ENCODE measurements around the gene APOH.

Gene APOH

DNA sequence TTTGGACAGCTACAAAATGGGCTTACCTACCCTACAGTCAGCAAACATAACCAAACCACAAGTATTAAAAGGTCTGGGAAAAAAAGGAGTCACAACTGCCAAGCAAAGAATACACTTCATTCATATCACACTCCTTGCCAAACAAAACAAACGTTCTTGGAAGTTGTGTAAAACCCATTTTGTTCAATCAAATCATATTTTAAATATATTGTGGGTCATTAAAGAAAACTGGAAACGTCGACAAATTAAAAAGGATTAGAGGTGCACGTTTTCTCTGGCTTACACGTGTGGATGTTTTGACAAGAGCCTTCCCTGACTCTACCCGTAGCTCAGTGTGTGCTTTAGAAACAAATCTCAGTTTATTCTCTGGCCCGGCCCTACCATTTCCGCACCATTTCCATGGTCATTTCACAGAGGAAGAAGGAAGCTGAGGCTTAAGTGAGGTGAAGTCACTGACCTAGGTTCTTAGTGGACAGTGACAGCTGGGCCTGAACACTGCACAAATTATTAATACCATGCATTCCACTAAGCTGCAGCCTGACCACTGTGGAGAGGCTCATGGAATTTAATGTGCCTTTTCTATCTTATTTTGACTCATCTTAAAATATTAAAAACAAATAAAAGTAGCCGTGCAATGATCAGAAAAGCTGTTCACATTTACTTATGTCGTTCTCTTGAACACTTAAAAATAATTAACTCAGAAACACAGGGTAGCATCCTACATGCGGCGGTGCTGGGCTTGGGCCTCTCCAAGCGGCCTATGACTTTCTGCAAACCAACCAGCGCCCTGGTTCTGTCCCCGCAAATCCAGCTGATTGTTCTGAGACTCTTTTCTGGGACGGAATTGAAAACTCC lies 38.2 kb downstream of the APOH start:
- ChIA-PET CTCF (interaction anchor here (1.4 kb wide), 1 partner anchor 9 kb away, joined by 6 read pairs; no protein-coding TSS in a partner anchor), POLR2A (no interaction called here)
- TF ChIP-seq, protein P1, sequence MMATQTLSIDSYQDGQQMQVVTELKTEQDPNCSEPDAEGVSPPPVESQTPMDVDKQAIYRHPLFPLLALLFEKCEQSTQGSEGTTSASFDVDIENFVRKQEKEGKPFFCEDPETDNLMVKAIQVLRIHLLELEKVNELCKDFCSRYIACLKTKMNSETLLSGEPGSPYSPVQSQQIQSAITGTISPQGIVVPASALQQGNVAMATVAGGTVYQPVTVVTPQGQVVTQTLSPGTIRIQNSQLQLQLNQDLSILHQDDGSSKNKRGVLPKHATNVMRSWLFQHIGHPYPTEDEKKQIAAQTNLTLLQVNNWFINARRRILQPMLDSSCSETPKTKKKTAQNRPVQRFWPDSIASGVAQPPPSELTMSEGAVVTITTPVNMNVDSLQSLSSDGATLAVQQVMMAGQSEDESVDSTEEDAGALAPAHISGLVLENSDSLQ (IDR thresholded peaks at IDR 0.05), result no peak
- TF ChIP-seq LEF1 (IDR thresholded peaks at IDR 0.05; ENCODE audit: borderline replicate concordance) (no peak), FOXM1 (IDR thresholded peaks at IDR 0.05; ENCODE audit: borderline replicate concordance) (no peak), SUZ12 (IDR thresholded peaks at IDR 0.05) (no peak), HDGF (IDR thresholded peaks at IDR 0.05; ENCODE audit: borderline replicate concordance) (no peak), FOXK2 (IDR thresholded peaks at IDR 0.05) (no peak), SP1 (IDR thresholded peaks at IDR 0.05) (no peak), TARDBP (IDR thresholded peaks at IDR 0.05) (no peak), CTBP1 (IDR thresholded peaks at IDR 0.05; ENCODE audit: borderline replicate concordance) (no peak), ZNF384 (IDR thresholded peaks at IDR 0.05) (no peak), NFRKB (IDR thresholded peaks at IDR 0.05) (no peak), BHLHE40 (IDR thresholded peaks at IDR 0.05; ENCODE audit: borderline replicate concordance) (no peak), FOXA1 (IDR thresholded peaks at IDR 0.05) (no peak), L3MBTL2 (conservative IDR thresholded peaks at IDR 0.05) (no peak), ELF4 (IDR thresholded peaks at IDR 0.05) (no peak), ARNT (IDR thresholded peaks at IDR 0.05) (no peak)
- DNase-seq (ENCODE audit: extremely low spot score), result peak; percentile 12

DNA sequence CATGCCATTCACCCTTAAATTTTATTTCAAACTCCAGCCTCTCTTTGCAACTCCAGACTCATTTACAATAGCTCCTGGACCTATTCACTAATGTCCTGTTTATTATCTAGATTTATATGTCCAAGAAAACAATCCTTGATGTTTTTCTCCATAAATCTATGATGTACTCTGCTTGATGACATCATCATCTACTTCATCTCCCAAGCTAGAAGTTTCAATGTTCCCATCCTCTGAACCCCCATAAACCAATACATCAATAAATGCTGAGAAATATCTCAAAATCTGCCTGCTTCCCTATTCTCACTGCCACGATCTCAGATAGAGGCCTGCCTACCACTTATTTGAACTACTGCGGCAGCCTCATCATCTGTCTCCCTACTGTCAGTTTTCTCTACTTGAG lies 41.5 kb downstream of the APOH start:
- DNase-seq (ENCODE audit: extremely low spot score), result no peak
- TF ChIP-seq FOXK2 (IDR thresholded peaks at IDR 0.05), result no peak
- TF ChIP-seq ZNF384 (IDR thresholded peaks at IDR 0.05), result no peak
- no peak for TF ChIP-seq ELF4 (IDR thresholded peaks at IDR 0.05)
- TF ChIP-seq FOXM1 (IDR thresholded peaks at IDR 0.05; ENCODE audit: borderline replicate concordance), result no peak
- TF ChIP-seq NFRKB (IDR thresholded peaks at IDR 0.05), result no peak
- no peak for TF ChIP-seq BHLHE40 (IDR thresholded peaks at IDR 0.05; ENCODE audit: borderline replicate concordance)
- no peak for TF ChIP-seq TARDBP (IDR thresholded peaks at IDR 0.05)
- TF ChIP-seq FOXA1 (IDR thresholded peaks at IDR 0.05), result no peak
- no peak for TF ChIP-seq SUZ12 (IDR thresholded peaks at IDR 0.05)
- TF ChIP-seq L3MBTL2 (conservative IDR thresholded peaks at IDR 0.05), result no peak
- no peak for TF ChIP-seq CTBP1 (IDR thresholded peaks at IDR 0.05; ENCODE audit: borderline replicate concordance)
- TF ChIP-seq ARNT (IDR thresholded peaks at IDR 0.05), result no peak
- TF ChIP-seq SP1 (IDR thresholded peaks at IDR 0.05), result no peak
- no peak for TF ChIP-seq LEF1 (IDR thresholded peaks at IDR 0.05; ENCODE audit: borderline replicate concordance)
- no peak for TF ChIP-seq HDGF (IDR thresholded peaks at IDR 0.05; ENCODE audit: borderline replicate concordance)
- TF ChIP-seq, protein P1 (IDR thresholded peaks at IDR 0.05), result no peak
- ChIA-PET POLR2A (no interaction called here), CTCF (interaction anchor here (0.5 kb wide), 1 partner anchor 203 kb away, joined by 4 read pairs; no protein-coding TSS in a partner anchor)

DNA sequence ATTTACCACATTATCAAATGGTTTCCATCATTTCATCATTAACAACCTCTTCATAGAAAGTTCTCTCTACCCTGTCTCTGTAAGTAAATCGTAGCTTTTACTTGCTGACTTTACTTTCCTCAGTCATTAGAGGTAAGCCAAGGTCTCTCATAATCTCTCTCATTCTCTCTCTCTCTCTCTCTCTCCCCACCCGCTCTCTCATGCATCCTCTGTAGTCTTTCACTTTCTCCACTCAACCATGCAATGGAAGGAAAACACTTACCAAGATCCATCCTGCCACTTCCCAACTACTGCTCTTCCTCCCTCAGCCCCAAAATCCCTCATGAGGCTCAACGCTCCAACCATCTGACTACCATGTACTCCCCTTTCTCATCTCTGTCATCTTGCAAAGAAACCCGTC lies 43.4 kb downstream of the APOH start:
- DNase-seq (ENCODE audit: extremely low spot score), result no peak
- no peak for TF ChIP-seq HDGF (IDR thresholded peaks at IDR 0.05; ENCODE audit: borderline replicate concordance)
- no peak for TF ChIP-seq ARNT (IDR thresholded peaks at IDR 0.05)
- no peak for TF ChIP-seq SP1 (IDR thresholded peaks at IDR 0.05)
- no peak for TF ChIP-seq ELF4 (IDR thresholded peaks at IDR 0.05)
- TF ChIP-seq FOXA1 (IDR thresholded peaks at IDR 0.05), result no peak
- no peak for TF ChIP-seq BHLHE40 (IDR thresholded peaks at IDR 0.05; ENCODE audit: borderline replicate concordance)
- TF ChIP-seq L3MBTL2 (conservative IDR thresholded peaks at IDR 0.05), result no peak
- no peak for TF ChIP-seq TARDBP (IDR thresholded peaks at IDR 0.05)
- no peak for TF ChIP-seq CTBP1 (IDR thresholded peaks at IDR 0.05; ENCODE audit: borderline replicate concordance)
- TF ChIP-seq ZNF384 (IDR thresholded peaks at IDR 0.05), result no peak
- TF ChIP-seq NFRKB (IDR thresholded peaks at IDR 0.05), result no peak
- TF ChIP-seq FOXK2 (IDR thresholded peaks at IDR 0.05), result no peak
- no peak for TF ChIP-seq SUZ12 (IDR thresholded peaks at IDR 0.05)
- no peak for TF ChIP-seq FOXM1 (IDR thresholded peaks at IDR 0.05; ENCODE audit: borderline replicate concordance)
- TF ChIP-seq, protein P1 (IDR thresholded peaks at IDR 0.05), result no peak
- ChIA-PET POLR2A (no interaction called here), CTCF (no interaction called here)

- CTCF ChIA-PET, result no interaction called here
Measured at GRCh38 chr17:66184392-66184791, 44.8 kb downstream of the APOH start.

GRCh38 chr17:66183529-66183928 lies 45.7 kb downstream of the APOH start:
- TF ChIP-seq ARNT (IDR thresholded peaks at IDR 0.05), result no peak
- no peak for TF ChIP-seq HDGF (IDR thresholded peaks at IDR 0.05; ENCODE audit: borderline replicate concordance)
- ChIA-PET CTCF (no interaction called here), POLR2A (no interaction called here)
- no peak for DNase-seq (ENCODE audit: extremely low spot score)

More at GRCh38 chr17:66184392-66184791, 44.8 kb downstream of the APOH start:
- TF ChIP-seq TARDBP (IDR thresholded peaks at IDR 0.05), result no peak
- TF ChIP-seq FOXA1 (IDR thresholded peaks at IDR 0.05), result no peak
- TF ChIP-seq NFRKB (IDR thresholded peaks at IDR 0.05), result no peak
- no peak for TF ChIP-seq BHLHE40 (IDR thresholded peaks at IDR 0.05; ENCODE audit: borderline replicate concordance)
- TF ChIP-seq FOXK2 (IDR thresholded peaks at IDR 0.05), result no peak
- no peak for TF ChIP-seq LEF1 (IDR thresholded peaks at IDR 0.05; ENCODE audit: borderline replicate concordance)
- TF ChIP-seq ZNF384 (IDR thresholded peaks at IDR 0.05), result no peak
- no peak for TF ChIP-seq CTBP1 (IDR thresholded peaks at IDR 0.05; ENCODE audit: borderline replicate concordance)
- TF ChIP-seq L3MBTL2 (conservative IDR thresholded peaks at IDR 0.05), result no peak
- no peak for TF ChIP-seq ELF4 (IDR thresholded peaks at IDR 0.05)
- no peak for TF ChIP-seq SP1 (IDR thresholded peaks at IDR 0.05)
- POLR2A ChIA-PET, result no interaction called here
- no peak for DNase-seq (ENCODE audit: extremely low spot score)

- no peak for DNase-seq (ENCODE audit: extremely low spot score)
- CTCF ChIA-PET, result no interaction called here
- POLR2A ChIA-PET, result no interaction called here
- TF ChIP-seq CTBP1 (IDR thresholded peaks at IDR 0.05; ENCODE audit: borderline replicate concordance), result no peak
- no peak for TF ChIP-seq ZNF384 (IDR thresholded peaks at IDR 0.05)
- TF ChIP-seq FOXK2 (IDR thresholded peaks at IDR 0.05), result no peak
- TF ChIP-seq, protein P1 (IDR thresholded peaks at IDR 0.05), result no peak
- TF ChIP-seq SUZ12 (IDR thresholded peaks at IDR 0.05), result no peak
- no peak for TF ChIP-seq ARNT (IDR thresholded peaks at IDR 0.05)
- no peak for TF ChIP-seq LEF1 (IDR thresholded peaks at IDR 0.05; ENCODE audit: borderline replicate concordance)
- no peak for TF ChIP-seq FOXA1 (IDR thresholded peaks at IDR 0.05)
- no peak for TF ChIP-seq HDGF (IDR thresholded peaks at IDR 0.05; ENCODE audit: borderline replicate concordance)
- TF ChIP-seq SP1 (IDR thresholded peaks at IDR 0.05), result no peak
- TF ChIP-seq BHLHE40 (IDR thresholded peaks at IDR 0.05; ENCODE audit: borderline replicate concordance), result no peak
- no peak for TF ChIP-seq ELF4 (IDR thresholded peaks at IDR 0.05)
- no peak for TF ChIP-seq TARDBP (IDR thresholded peaks at IDR 0.05)
Measured at GRCh38 chr17:66178642-66179041, 50.6 kb downstream of the APOH start.
